Mesenteric fat pad (tissue), 1 donor: ENCODE measurements around the gene UTP25. TPM values are rescaled to one million over a fixed set of nuclear protein-coding genes. Genes with fewer than 3 reads are reported as not detected.
"Not testable (repeated sequence)": the region's sequence is repeated elsewhere in the genome, so short reads cannot be mapped to it uniquely, and the experiment has no call there.

ENCODE experiments used
- DNase-seq: peaks from one replicate; pipeline ENCODE4 v3.0.0-alpha.2; 2020; ENCODE audit warnings: low spot score
- long read RNA-seq: library from polyadenylated mRNA; unstranded; transcript quantifications from one replicate; pipeline ENCODE4 v2.0.0, GENCODE V29; 2020
- total RNA-seq: library from RNA; stranded (reverse); fragmentation: NEBNext Ultra II Directional; extraction: Animal tissue kit (Norgen Biotek cat#: 25700); gene quantifications from one replicate; pipeline ENCODE4 v1.2.1, GENCODE V29; 2021
- donor health status: DM: yes; HTN: yes; CAD: no.

The UTP25 gene, protein sequence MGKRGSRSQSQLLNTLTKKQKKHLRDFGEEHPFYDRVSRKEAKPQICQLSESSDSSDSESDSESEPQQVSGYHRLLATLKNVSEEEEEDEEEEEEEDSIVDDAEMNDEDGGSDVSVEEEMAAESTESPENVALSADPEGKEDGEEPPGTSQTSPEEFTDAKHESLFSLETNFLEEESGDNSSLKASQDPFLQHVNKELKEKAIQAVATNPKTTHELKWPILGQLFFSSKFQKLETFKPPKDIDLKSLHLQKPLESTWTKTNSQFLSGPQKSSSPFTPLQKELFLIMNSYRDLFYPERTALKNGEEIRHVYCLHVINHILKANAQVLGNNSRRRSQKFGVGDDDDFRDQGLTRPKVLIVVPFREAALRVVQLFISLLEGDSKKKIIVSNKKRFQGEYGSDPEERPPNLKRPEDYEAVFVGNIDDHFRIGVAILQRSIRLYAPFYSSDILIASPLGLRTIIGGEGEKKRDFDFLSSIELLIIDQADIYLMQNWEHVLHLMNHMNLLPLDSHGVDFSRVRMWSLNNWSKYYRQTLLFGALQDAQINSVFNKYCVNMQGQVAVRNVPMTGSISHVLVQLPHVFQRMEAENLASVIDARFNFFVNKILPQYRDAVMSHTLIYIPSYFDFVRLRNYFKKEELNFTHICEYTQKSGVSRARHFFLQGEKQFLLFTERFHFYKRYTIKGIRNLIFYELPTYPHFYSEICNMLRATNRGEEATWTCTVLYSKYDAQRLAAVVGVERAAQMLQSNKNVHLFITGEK
- 7.3 TPM for total RNA-seq
- long read RNA-seq, full-length matches to known transcripts, result 18 of 34 reads
- long read RNA-seq, partial matches to known transcripts, result 11 of 34 reads
- long read RNA-seq, other reads (novel, unspliced or antisense), result 5 of 34 reads

DNA sequence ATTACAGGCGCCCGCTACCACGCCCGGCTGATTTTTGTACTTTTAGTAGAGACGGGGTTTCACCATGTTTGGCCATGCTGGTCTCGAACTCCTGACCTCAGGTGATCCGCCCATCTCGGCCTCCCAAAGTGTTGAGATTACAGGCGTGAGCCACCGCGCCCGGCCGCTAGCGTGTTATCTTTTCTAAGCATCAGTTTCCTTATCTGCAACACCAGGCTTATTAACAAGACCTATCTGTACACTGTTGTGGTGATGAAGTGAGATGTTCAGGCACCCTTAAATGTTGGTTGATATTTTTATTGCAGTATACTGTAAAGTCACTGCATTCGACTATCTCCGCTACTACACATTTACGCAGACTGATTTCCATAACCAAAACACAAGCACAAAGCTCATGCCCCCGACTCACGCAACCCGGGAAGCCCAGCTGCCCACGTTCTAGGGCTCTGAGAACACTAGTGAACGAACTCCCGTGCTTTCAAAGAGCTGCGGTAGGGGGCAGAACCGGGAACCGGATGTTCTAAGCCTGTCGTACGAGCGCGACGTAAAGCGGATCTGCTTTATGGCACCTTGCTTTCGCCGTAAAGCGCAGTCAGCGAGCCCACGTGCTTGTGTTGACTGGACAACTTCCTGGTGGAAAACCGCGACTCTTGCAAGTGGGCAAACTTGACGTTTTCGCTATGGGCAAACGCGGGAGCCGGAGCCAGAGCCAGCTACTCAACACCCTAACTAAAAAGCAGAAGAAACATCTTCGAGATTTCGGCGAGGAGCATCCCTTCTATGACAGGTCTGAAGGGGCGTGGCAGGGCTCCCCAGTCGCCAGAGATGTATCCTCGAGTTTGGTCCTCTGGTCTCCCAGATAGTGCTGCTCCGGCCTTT, at the start of gene UTP25:
TSS of gene UTP25 (plus strand) at position 589 of the 879 bp plus-strand sequence. CDS start at position 681, 92 bp downstream.
- peak; percentile 95 for DNase-seq

DNA sequence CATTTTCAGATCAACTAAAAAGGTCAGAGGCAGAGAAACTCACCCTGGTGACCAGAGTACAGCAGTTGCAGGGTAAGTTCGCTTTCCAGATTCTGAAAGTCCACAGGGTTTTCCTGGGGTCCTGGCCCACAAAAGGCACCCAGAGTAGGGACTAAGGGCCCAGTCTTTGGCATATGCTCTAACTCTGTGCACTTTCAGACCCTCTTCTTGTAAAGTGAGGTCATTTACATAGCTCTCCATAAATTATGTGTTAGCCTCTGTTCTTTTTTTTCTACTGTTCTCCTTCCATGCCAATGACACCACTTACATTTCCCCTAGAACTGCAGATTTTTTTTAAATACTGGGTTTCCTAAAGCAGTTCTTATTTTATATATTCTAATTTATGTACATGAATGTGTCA, 49.7 kb upstream of the UTP25 start:
- no peak for DNase-seq

DNA sequence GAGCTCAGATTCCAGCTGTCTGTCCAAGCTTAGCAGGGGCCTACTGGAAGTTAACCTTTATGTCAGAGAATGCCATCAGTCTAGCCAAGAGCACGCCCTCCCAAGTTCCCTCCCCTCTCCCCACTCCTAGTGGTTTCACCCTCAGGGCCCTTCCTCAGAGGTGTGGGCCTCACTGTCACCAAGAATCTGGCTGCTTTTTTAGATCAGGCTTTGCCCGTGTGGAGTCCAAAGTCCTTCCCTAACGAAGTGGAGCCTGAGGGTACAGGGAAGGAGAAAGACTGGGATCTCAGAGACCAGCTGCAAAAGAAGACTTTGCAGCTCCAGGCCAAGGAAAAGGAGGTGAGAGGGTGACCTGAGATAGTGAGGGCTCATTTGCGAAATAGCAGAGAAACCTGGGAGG, 47.5 kb upstream of the UTP25 start:
- no peak for DNase-seq

DNA sequence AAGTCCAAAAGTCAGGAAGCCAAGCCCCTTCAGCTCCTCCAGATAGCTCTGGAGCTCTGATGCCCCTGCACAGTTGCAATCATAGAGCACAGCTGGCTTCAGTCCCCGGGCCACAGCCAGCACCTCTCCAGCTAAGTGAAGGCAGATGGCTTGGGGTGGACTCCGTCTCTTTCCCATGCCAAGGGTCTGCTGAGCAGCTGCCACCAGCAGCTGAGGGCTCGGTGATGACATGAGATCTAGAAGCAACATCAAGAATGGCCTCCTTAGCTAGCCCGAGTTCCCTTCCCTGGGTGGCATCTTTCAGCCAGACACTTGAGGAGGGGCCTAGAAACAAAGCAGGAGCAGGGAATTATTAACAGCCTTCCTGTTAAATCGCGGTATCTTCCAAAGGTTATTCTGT, 44.4 kb upstream of the UTP25 start:
- DNase-seq, result no peak

DNA sequence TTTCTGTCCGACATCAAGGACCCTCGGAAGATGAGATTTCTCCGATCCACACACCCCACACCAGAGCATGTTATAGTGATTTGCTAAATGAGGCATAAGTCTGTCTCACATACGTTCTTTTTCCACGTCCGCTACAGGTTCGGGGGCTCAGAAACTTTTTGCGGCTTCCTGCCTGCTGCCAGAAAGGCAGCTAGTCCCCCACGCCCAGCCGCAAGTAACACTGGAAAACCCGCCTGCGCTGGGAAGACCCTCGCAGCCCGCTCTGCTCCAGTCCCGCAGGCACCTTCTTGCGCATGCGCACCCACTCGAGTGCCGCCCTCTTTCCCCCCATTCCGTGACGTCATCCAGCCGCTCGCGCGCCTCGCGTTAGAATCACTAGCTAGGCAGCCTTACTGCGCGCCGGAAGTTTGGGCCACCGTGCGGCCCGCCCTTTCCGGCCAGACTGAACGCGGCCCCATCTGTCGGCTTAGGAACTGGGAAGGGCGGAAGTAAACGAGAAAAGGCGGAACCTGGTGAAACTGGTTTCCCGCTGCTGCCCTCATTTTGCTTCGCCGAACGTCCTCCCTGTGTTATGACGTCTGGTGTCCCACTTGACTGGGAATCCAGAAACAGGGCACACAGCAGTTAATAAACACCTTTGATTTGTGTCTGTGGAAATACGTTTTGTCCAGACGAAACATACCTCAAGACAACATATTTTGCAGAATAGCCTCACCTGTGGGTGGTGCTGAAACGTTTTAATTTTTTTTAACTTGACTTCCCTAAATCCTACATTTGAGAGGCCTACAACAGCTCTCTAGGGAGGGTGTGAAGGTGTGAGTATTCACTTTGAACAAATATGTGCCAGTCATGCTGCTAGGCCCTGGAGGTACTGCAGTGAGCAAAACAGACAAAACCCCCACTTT, 43.3 kb upstream of the UTP25 start, which contains the start of gene C1orf74:
TSS of gene C1orf74 (minus strand) at position 295 of the 905 bp plus-strand sequence. CDS start 925 bp downstream, outside the sequence.
- peak; percentile 100 for DNase-seq

DNA sequence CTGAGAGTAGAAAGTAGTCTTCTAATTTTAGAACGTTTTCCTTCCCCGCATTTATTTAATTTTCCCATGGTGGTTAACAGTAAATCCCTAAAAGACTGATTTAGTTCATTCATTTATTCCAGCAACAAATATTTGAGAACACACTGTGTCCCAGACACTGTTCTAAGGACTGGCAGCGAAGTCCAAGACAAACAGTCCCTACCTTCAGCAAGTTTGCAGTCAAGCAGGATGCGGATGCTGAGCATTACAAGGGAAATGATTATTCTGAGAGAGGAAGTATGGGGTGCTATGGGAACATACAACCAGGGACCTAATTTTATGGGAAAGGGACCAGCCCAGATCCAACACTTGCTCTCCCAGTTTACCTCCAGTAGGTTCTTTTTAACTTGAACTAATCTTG, 42.2 kb upstream of the UTP25 start:
- DNase-seq, result no peak

DNA sequence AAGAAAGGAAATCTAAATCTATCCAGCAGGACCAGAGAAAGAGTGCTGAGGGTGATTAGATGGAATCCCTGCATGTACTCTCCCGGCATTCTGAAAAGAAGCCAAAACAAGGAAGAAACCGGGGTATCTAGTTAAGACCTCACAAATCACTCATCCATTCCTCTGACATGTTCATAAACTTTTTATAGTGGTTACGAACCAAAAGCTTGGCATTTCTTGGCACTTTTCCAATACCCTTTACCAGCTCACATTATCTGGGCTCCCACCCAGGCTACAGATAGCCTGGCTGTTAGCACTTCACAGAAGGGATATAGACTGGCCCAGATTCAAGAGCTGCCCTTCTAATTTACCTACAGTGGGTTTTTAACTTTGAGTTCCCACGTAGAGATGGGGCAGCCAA, 41.6 kb upstream of the UTP25 start:
- DNase-seq, result no peak

DNA sequence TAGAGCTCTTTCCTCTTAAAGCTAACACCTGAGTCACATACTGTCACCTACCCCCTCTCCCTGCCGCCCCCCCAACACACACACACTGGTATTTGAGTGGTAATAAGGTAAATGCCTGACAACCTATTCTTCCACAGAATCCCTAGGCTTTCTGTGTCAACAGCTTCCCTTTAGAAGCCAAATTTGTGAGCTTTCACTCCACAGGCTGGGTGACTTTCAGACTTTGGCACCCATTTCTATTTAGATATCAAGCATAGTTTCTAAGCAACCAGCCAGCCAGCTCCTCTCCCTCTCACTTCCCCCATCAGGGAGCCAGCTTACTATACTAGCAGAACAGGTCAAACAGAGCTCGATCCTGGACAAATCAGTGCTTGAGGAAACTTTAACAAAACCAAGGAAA, 40.2 kb upstream of the UTP25 start:
- no peak for DNase-seq

DNA sequence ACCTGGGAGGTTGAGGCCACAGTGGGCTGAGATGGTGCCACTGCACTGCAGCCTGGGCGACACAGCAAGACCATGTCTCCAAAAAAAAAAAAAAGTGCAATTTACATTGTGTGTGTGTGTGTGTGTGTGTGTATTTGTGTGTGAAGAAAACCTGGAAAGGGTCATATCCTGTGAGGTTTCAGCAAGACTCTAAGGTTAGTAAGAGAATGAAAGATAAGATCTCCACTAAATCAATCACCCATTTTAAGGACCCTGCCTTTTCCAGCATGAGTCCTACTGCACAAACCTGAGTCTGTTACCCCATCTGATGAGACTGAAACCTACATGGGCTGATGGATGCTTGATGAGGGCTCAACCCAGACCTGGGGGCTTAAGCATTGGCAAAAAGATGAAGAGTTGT, 38.5 kb upstream of the UTP25 start:
- DNase-seq, result no peak

DNA sequence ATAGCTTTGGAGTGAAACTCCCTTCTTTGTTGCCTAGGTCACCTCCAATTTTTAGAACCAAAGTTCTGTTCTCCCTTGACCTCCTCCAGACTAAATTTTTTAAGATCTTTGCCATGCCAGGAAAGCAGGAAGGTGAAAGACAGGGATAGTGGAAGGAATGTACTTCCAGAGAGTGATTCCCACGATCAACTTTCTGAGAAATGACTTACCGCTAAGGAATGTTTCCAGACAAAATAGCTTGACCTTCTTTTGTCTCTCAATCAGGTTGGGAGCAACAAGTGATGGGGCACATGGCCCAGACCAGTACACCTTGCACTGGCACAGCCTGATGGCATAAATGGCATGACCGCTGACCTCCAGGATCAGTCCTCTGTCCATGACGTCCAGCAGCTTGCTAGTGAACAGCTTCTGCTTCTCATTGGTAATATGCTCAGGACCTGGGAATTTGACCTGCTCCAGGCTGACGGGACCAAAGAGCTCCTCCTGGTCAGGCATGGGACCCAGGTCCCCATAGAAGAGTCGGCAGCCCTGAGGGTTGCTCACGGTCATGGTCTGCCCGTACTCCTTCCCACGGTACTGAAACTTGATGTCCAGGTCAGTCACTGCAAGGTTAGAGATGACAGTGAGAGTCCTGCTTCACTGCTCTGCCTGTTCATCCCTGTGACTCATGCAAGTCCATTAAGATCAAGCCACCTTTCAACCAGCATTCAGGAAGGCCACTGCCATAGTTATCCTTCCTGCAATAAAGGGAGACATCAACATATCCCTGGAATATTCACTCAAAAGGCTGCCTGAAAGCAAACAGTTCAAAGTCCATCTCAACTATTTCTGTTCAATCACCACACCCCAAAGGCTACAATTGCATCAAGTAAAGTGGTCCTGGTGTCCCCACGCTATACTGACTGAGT, 37.2 kb upstream of the UTP25 start:
- DNase-seq, result no peak

DNA sequence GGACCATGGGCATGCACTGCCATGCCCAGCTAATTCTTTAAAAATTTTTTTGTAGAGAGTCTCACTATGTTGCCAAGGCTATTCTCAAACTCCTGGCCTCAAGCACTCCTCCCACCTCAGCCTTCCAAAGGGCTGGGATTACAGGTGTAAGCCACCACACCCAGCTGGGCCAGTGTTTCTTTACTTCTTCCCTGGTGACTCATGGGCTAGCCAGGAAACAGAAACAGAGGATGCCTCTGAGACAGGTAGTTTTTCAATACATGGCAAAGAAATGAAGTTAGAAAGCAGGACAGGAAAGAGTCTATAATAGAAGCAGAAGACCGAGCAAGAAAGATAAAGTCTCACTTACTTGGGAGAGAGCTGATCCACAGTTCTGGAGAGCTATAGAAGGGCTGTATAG, 35.9 kb upstream of the UTP25 start:
- no peak for DNase-seq

DNA sequence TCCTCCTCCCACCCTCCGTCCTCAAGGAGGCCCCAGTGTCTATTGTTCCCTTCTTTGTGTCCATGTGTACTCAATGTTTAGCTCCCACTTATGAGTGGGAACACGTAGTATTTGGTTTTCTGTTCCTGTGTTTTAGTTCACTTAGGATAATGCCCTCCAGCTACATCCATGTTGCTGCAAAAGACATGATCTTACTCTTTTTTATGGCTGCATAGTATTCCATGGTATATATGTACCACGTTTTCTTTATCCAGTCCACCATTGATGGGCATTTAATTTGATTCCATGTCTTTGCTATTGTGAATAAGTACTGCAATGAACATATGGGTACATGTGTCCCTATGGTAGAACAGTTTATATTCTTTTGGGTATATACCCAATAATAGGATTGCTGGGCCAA, 34.1 kb upstream of the UTP25 start:
- not testable (repeated sequence) for DNase-seq

DNA sequence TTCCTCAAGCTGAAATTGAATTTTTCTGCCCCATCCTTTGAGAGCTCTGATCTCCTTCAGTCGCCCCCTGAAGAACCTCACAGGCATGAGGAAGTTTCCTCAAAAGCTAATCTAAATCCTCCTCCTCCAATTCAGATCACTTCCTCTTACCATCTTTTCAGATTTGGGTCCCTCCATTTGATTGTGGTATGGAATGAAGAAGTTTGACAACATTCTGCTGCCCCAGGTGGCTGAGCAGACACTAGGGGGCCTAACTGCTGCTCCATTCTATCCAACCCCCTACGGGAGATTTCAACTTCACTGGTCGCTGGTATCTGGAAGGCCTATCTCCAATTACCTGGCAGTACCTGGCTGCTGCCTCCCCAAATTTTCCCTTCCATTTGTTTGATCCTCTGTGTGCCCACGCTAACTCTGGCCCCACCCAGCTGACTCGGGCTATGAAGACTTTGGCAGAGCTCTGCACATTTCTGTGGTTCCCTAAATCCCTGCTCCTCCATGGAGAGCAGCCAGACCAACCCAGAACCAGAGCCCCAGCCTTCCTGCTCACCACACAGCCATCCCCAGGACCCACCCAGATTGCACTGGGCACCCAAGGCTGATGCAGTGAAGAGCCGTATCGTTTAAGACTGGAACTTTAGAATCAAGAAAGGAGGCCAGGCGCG, 29.7 kb upstream of the UTP25 start:
- DNase-seq, result no peak

DNA sequence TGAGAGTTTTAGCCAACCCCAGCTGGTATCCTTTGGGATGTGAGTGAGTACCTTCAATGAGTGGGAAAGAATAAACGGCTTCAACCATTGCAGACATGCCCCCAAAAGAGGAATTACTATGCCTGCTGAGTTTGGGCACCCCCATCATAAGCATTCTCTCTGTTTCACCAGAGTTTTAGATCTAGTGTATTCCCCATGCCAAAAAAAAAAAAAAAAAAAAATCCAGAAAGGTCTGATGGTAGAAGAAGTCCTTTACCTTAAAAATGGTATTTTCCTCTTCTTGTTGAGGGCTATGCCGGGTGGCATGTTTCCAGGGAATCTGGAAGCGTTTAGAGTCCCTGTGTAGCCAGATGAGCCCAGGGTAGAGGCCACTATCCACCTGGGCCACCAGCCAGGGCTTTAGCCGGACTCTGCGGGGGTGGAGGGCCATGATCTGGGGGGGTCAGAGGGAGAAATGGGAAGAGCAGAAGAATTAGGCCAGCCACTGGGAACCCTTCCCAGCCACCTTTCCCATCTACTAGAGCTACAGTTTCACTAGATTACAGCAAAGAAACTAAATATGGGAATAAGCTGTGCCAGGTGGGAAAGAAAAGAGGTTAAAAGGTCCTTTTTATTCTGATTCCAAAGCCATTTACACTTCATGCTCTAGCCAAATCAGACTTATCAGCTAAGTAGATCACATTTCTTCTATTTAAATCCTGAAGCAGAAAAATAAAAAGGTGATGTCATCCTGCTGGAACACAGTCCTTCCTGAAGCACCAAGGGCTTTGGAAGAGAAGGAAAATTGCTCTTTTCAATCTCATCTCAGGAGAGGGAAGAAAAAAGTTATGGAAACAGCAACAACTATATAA, 26.6 kb upstream of the UTP25 start:
- DNase-seq, result no peak

DNA sequence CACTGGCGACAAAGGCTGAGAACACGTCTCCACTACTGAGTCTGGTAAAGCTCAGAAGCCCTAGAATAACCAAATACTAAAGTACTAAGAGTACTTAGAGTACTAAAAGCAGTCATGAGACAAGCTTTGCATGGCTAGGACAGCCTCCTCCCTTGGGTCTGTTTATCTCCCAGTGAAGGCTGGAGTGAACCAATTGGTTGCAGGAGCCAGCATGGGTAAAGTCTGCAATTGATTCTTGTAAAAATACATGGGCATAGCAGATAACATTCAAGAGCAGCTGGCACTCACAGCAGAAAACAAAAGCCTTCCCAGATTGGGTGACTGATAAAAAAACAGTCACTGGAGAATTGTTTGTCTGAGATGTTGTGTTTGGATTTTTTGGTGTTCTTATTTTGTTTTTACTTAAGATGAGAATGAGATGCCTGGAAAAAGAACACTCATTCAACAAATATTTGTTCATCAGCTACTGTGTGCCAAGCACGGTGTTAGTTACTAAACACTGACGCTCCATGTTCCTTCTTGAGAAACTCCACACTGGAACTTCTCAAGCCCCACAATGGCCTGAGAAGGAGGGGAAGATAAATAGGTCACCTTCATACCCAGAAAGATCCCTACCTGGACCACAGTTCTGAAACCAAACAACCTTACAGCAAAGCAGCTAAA, 25.5 kb upstream of the UTP25 start:
- no peak for DNase-seq

DNA sequence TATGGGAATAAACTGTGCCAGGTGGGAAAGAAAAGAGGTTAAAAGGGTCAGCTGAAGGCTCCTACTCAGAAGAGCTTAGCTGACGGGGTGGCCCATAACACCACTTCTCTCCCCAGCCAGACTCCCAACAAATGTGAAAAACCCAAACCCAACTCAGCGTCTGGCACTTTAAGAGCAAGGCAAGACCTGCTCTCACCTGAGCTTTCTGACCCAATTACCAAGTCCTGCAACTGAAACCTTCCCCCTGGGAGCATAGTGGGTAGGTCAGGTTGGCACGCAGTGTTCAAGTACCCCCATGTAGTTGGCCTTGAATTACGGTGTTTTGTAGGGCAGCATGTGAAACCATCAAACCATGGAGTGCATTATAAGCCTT, 25.0 kb upstream of the UTP25 start:
- DNase-seq, result no peak

DNA sequence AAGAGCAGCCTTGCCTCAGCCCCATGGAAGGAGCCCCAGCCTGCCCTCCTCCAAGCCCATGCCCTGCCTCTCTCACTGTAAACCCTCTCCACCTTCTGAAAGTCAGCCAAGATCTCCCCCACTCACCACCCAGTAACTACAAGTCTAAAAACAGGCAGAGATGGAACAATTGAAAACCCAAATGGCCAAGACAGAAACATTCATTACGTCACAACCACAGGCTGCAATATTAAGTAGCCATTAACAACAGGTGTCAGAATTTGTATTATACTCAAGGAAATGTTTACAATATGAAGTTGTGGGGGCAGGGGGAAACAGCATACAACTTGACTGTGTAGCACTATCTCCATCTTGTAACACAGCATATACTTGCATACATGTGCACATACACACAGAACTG, 24.2 kb upstream of the UTP25 start:
- no peak for DNase-seq
